ENCODE results near the gene PARD3B. TPM values are rescaled to one million over a fixed set of nuclear protein-coding genes. Genes with fewer than 3 reads are reported as not detected.

The PARD3B gene
- total and polyA plus RNA-seq, 10 of the 15 experiments (the other 5 are each of a cell fraction or from before 2014, with no cell fraction given), result 0.01 to 0.54 (median 0.07) TPM; not detected in 7

DNA sequence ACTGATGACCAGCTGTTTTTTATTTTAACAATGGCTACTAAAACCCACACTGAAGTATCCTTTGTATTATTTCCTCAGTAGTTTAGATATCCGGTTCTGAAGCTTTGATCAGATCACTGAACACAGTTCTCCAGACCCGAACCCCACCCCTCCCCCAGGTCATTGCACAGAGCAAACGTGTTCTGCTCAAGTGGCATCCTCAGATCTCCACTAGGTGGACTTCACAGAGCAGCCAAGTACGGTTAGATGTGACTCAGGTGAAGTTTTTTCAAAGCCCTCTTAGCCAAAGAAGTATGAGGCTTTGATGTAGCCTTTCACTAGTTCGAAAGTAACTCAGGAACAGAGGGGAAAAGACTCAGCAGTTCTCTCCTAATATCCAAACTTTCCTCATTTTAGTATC is 994.3 kb downstream of the PARD3B start (continued):
- TF ChIP-seq RELA (IDR thresholded peaks at IDR 0.05; ENCODE audit: borderline replicate concordance, partially characterized antibody), result no peak
- no peak for TF ChIP-seq SUZ12 (IDR thresholded peaks at IDR 0.05; ENCODE audit: unreplicated experiment)
- TF ChIP-seq RAD21 (IDR thresholded peaks at IDR 0.05; ENCODE audit: insufficient read depth, low read depth, low read length), result no peak
- TF ChIP-seq SP1 (IDR thresholded peaks at IDR 0.05; ENCODE audit: low read depth, low read length), result no peak
- TF ChIP-seq SREBF1 (IDR thresholded peaks at IDR 0.05; ENCODE audit: low read length), result no peak
- no peak for TF ChIP-seq POLR2AphosphoS5 (IDR thresholded peaks at IDR 0.05; ENCODE audit: low read length)
- TF ChIP-seq NR2F1 (conservative IDR thresholded peaks at IDR 0.05), result no peak
- no peak for TF ChIP-seq ZZZ3 (IDR thresholded peaks at IDR 0.05; ENCODE audit: control insufficient read depth, insufficient read length, low read depth)
- no peak for TF ChIP-seq MXI1 (IDR thresholded peaks at IDR 0.05; ENCODE audit: low read depth, low read length)

DNA sequence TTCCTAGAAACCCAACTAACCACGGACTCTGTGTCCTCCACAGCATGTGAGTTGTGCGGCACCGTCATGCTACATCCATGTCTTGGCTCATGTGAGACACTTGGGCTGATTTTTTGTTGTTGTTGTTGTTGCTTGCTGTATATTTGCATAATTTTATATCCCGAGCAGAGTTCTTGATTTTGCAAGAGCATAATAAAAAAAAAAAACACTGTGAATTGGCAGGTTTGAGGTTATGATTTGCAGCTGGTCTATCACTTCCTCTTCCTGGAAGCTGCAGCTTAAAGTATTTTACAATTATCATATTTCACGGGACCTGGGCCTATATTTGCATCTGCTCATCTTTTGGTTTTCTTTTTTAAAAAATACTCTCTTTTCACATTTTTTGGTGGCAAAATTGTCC is 994.8 kb downstream of the PARD3B start:
- TF ChIP-seq SUZ12 (IDR thresholded peaks at IDR 0.05; ENCODE audit: unreplicated experiment), result no peak
- TF ChIP-seq, protein P1, sequence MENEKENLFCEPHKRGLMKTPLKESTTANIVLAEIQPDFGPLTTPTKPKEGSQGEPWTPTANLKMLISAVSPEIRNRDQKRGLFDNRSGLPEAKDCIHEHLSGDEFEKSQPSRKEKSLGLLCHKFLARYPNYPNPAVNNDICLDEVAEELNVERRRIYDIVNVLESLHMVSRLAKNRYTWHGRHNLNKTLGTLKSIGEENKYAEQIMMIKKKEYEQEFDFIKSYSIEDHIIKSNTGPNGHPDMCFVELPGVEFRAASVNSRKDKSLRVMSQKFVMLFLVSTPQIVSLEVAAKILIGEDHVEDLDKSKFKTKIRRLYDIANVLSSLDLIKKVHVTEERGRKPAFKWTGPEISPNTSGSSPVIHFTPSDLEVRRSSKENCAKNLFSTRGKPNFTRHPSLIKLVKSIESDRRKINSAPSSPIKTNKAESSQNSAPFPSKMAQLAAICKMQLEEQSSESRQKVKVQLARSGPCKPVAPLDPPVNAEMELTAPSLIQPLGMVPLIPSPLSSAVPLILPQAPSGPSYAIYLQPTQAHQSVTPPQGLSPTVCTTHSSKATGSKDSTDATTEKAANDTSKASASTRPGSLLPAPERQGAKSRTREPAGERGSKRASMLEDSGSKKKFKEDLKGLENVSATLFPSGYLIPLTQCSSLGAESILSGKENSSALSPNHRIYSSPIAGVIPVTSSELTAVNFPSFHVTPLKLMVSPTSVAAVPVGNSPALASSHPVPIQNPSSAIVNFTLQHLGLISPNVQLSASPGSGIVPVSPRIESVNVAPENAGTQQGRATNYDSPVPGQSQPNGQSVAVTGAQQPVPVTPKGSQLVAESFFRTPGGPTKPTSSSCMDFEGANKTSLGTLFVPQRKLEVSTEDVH (IDR thresholded peaks at IDR 0.05; ENCODE audit: low read depth, partially characterized antibody), result no peak
- ATAC-seq (no peak), DNase-seq (ENCODE audit: low read depth, low spot score) (no peak), FAIRE-seq (no peak)
- SMC1A ChIA-PET (ENCODE audit: uncharacterized antibody, unreplicated experiment), result no interaction called here
- H3K9me3 ChIP-seq (replicated peaks; ENCODE audit: control insufficient read depth, insufficient read depth, low read length), result no peaks in the 10 kb centered on the region
- H4K20me1 ChIP-seq (ENCODE audit: control insufficient read depth, insufficient read depth), result no peaks in the 10 kb centered on the region
- H3K4me3 ChIP-seq, result no peak overlapping the region
- no peaks in the 10 kb centered on the region for H3K4me1 ChIP-seq (ENCODE audit: control insufficient read depth, insufficient read depth, low read length)
- H2AFZ ChIP-seq (ENCODE audit: control insufficient read depth, low read depth, low read length), result no peak overlapping the region
- CTCF ChIA-PET, result no interaction called here
- no peak overlapping the region for H3K4me2 ChIP-seq (ENCODE audit: control insufficient read depth, insufficient read depth)
- in situ Hi-C loops (cut with MboI) (no loop called here), intact Hi-C loops (cut with micrococcal nuclease; ENCODE audit: unreplicated experiment) (no loop called here)
- no peaks in the 10 kb centered on the region; a peak in 1 of 4 replicates for H3K27me3 ChIP-seq (replicated peaks in 1 of 2; ENCODE audit: control insufficient read depth in 2 of 2, insufficient read depth in 2 of 2, low read length in 1 of 2)
- RAD21 ChIA-PET (ENCODE audit: unreplicated experiment), result no interaction called here
- 37% methylated on average over 5 of the region's 5 CpGs for WGBS (ENCODE audit: insufficient coverage, insufficient replicate concordance, low lambda C conversion rate, missing lambda C conversion rate)
- no peak overlapping the region for H3K9ac ChIP-seq (ENCODE audit: control insufficient read depth, insufficient read depth, low read length)
- POLR2A ChIA-PET, result no interaction called here
- BruUV-seq (replicated peaks), result no TSS peak
- no peak overlapping the region for H3K27ac ChIP-seq (ENCODE audit: control insufficient read depth, insufficient read depth)
- H3K79me2 ChIP-seq (ENCODE audit: control insufficient read depth, insufficient read depth, low read length), result no peaks in the 10 kb centered on the region
- no peaks in the 10 kb centered on the region for H3K36me3 ChIP-seq (ENCODE audit: control insufficient read depth in 2 of 2, insufficient read depth in 2 of 2, low read length in 1 of 2)
